SK-N-MC (cell line): ENCODE data around the gene LPAR5.
A peak's percentile ranks its signal among the peaks of the same experiment; 100 is the strongest.

Source experiments
- DNase-seq: peaks from one replicate; pipeline ENCODE4 v3.0.0-alpha.2; 2011; ENCODE audit warnings: low read depth, low spot score
- H3K27ac ChIP-seq: fragments of 200-600 bp; sonication (generic); 2 replicates; pipeline ENCODE4 v1.5.1; 2016; ENCODE audit warnings: mixed run types
- H3K36me3 ChIP-seq: fragments of 200-600 bp; sonication (generic); 2 replicates; pipeline ENCODE4 v1.6.1; 2017; ENCODE audit warnings: antibody characterized with exemption, low read length, mixed read lengths; ENCODE audit not compliant: insufficient read depth
- H3K4me3 ChIP-seq: fragments of 200-600 bp; sonication (generic); 2 replicates; pipeline ENCODE4 v1.5.1; 2016
- H3K9ac ChIP-seq: fragments of 200-600 bp; sonication (generic); 2 replicates; pipeline ENCODE4 v1.8.0; 2017; ENCODE audit warnings: mixed run types, mixed read lengths; ENCODE audit not compliant: insufficient read length
- H3K9me3 ChIP-seq: fragments of 200-600 bp; sonication (generic); 2 replicates; pipeline ENCODE4 v1.6.1; 2017; ENCODE audit warnings: low read depth, mild to moderate bottlenecking, antibody characterized with exemption, low read length, moderate library complexity, mixed read lengths
- EZH2 ChIP-seq: fragments of 200-600 bp; sonication (generic); IDR thresholded peaks from one replicate; pipeline ENCODE4 v1.6.1; 2017; ENCODE audit warnings: antibody characterized with exemption
- FOXP2 ChIP-seq: optimal IDR thresholded peaks from 2 replicates; pipeline ENCODE3; 2011; ENCODE audit warnings: mild to moderate bottlenecking, moderate library complexity; ENCODE audit not compliant: insufficient read depth; ENCODE audit errors: extremely low read length, control extremely low read depth
- POLR2AphosphoS5 ChIP-seq: IDR thresholded peaks from 2 replicates; pipeline ENCODE4 v1.6.1; 2012; ENCODE audit warnings: mild to moderate bottlenecking, low read depth, low read length, borderline replicate concordance

The LPAR5 gene

GRCh38 chr12:6662602-6662905 lies 26.8 kb upstream of the LPAR5 start:
- DNase-seq, result no peak
- peak overlapping the region; percentile 87 for H3K4me3 ChIP-seq
- no peaks in the 10 kb centered on the region for H3K9me3 ChIP-seq
- H3K36me3 ChIP-seq, result peaks cover 15% of the 10 kb centered on the region
- peak overlapping the region; percentile 55; the same call in 1 of the 2 replicates for H3K27ac ChIP-seq
- no peak for TF ChIP-seq POLR2AphosphoS5
- no peak for TF ChIP-seq EZH2
- no peak for TF ChIP-seq FOXP2
- peak overlapping the region; percentile 85 for H3K9ac ChIP-seq

GRCh38 chr12:6653987-6654386 lies 18.2 kb upstream of the LPAR5 start:
- TF ChIP-seq POLR2AphosphoS5 (no peak), EZH2 (no peak), FOXP2 (no peak)
- DNase-seq, result no peak
- H3K27ac ChIP-seq, result no peak overlapping the region
- no peak overlapping the region for H3K9ac ChIP-seq
- no peak overlapping the region for H3K4me3 ChIP-seq
- peaks cover 17% of the 10 kb centered on the region; the same call in 1 of the 2 replicates for H3K36me3 ChIP-seq
- no peaks in the 10 kb centered on the region for H3K9me3 ChIP-seq

DNA sequence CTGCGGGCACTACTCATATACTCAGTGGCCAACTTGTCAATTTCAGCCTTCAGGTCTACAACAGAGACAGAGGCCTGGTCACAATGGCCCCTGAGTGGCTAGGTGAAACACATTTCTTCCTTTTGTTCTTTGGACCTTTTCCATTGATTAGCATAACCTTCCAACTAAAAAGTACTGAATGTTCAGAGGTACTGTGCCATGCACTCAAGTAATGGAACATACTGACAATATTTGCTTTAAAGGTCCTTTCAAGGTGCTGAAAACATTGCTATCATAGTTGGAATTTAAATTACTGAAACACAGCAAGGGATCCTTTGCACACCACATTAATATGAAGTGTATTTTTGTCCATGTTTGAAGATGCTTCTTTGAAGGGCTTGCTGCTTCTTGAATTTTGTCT lies 17.6 kb upstream of the LPAR5 start:
- no peak for DNase-seq
- Histone ChIP-seq H3K36me3 (peaks cover 17% of the 10 kb centered on the region; the same call in 1 of the 2 replicates), H3K9ac (no peak overlapping the region), H3K9me3 (no peaks in the 10 kb centered on the region), H3K27ac (no peak overlapping the region), H3K4me3 (no peak overlapping the region)
- TF ChIP-seq EZH2 (no peak), POLR2AphosphoS5 (no peak), FOXP2 (no peak)

DNA sequence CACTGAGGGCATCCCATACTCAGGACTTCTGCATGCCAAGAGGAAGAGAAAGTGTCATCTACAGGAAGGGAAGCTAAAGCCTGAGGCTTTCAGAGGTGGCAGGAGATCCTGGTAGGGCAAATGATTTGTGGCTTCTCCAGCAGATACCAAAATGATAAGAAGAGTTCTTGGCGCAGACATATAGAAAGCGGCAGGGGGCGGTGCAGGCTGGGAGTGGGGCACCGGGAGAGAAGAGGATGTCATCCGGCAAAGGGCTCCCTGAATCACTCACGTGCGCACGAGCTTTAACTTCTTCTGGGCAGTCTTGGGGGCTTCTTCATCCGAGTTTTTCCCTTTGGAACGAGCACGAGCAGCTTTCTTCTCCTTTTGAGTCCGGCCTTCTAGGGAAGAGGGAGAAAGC lies 16.6 kb upstream of the LPAR5 start:
- peaks cover 17% of the 10 kb centered on the region; the same call in 1 of the 2 replicates for H3K36me3 ChIP-seq

DNA sequence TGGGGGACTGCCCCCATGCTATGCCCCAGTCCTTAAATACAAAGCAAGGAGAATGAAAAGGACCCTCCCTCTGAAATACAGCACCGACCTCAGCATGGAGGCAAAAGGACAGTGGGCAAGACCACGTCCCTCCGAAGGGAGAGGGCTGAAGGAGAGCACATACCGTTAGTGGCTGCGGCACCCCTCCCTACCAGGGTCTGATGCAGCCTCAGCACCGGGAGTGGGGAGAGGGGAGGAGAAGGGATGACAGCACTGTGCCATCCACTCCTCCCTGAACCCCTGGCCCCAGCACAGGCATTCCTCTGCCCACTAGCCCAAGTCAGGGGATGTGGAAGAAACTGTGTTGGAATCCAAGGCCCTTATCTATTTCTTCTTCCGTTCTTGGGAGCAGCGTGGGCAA lies 15.1 kb upstream of the LPAR5 start:
- TF ChIP-seq FOXP2 (no peak), POLR2AphosphoS5 (no peak), EZH2 (no peak)
- Histone ChIP-seq H3K36me3 (peaks cover 17% of the 10 kb centered on the region; the same call in 1 of the 2 replicates), H3K4me3 (no peak overlapping the region), H3K27ac (no peak overlapping the region), H3K9ac (no peak overlapping the region), H3K9me3 (no peaks in the 10 kb centered on the region)
- DNase-seq, result no peak

More for the DNA sequence above, 16.6 kb upstream of the LPAR5 start:
- no peak for DNase-seq
- H3K27ac ChIP-seq, result no peak overlapping the region
- no peak overlapping the region for H3K4me3 ChIP-seq
- no peaks in the 10 kb centered on the region for H3K9me3 ChIP-seq
- H3K9ac ChIP-seq, result no peak overlapping the region
- no peak for TF ChIP-seq EZH2
- no peak for TF ChIP-seq POLR2AphosphoS5
- no peak for TF ChIP-seq FOXP2

- Histone ChIP-seq H3K36me3 (peaks cover 11% of the 10 kb centered on the region; the same call in 1 of the 2 replicates), H3K4me3 (no peak within 1 kb of the TSS), H3K27ac (no peak within 1 kb of the TSS), H3K9me3 (no peaks in the 10 kb centered on the region), H3K9ac (no peak within 1 kb of the TSS)
- TF ChIP-seq EZH2 (no peak), POLR2AphosphoS5 (no peak), FOXP2 (no peak)
- DNase-seq, result no peak
Observed at GRCh38 chr12:6647083-6647604, 11.4 kb upstream of the LPAR5 start, which contains the start of gene ACRBP. TSS of gene ACRBP (minus strand) at chr12:6647432. CDS start at chr12:6647366, 66 bp downstream.

DNA sequence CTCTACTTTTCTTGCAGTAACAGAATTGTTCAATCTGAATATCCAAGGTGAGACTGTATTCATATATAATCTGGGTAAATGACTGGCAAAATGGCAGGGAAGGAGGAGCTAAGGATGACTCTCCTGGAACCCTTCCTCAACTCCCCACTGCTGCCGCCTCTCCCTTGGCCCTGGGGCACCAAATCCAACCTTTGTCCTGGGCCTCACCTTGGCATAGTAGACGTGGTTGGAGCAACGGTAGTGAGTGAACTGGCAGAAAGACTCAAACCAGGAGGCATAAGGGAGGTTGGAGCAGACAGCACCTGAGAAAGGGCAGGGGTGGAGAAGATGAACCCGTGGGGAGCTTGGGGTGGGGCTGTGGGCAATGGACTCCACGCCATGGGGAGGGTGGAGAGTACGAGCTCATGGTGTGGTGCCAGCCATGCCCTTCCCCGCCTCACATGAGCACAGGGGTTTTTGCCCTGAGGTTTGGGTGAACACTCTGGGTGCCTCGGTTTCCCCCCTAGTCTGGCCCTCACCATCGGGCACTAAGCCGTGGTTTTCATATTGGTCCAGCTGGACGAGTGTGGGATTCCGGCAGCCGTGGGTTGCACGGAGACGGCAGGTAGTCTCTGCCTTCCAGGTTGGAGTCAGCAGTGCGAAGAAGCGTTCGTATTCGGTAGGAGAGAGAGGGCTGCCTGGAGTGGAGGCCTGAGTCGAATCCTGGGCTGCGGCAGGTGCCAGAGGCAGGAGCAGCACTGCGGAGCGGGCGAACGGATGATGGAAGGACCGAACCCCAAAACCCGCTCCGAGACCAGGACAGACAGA lies 10.7 kb upstream of the LPAR5 start:
- no peaks in the 10 kb centered on the region for H3K9me3 ChIP-seq
- TF ChIP-seq EZH2 (no peak), POLR2AphosphoS5 (no peak), FOXP2 (no peak)
- peaks cover 10% of the 10 kb centered on the region; the same call in 1 of the 2 replicates for H3K36me3 ChIP-seq
- no peak overlapping the region for H3K4me3 ChIP-seq
- no peak for DNase-seq
- no peak overlapping the region for H3K9ac ChIP-seq
- no peak overlapping the region for H3K27ac ChIP-seq

- Histone ChIP-seq H3K9ac (no peak overlapping the region), H3K27ac (no peak overlapping the region), H3K36me3 (no peaks in the 10 kb centered on the region), H3K9me3 (no peaks in the 10 kb centered on the region), H3K4me3 (no peak overlapping the region)
- TF ChIP-seq FOXP2 (no peak), POLR2AphosphoS5 (no peak), EZH2 (no peak)
- no peak for DNase-seq
Observed at GRCh38 chr12:6644903-6645302, 9.1 kb upstream of the LPAR5 start.
